ENCODE measurements around the gene AOPEP.

GRCh38 chr9:95007226-95007869 is 280.8 kb downstream of the AOPEP start:
- no peak for TF ChIP-seq POLR2A (IDR thresholded peaks at IDR 0.05)
- TF ChIP-seq CTCF (IDR thresholded peaks at IDR 0.05): no peak
